GM19455 (cell line): ENCODE measurements around the gene ZNF286A.
"Not testable (repeated sequence)": the region's sequence is repeated elsewhere in the genome, so short reads cannot be mapped to it uniquely, and the experiment has no call there.

Source experiments
- ATAC-seq: cut with Tn5 transposase; IDR thresholded peaks from one replicate; pipeline ENCODE4 v1.9.1; 2021; ENCODE audit not compliant: unreplicated experiment

Gene ZNF286A

DNA sequence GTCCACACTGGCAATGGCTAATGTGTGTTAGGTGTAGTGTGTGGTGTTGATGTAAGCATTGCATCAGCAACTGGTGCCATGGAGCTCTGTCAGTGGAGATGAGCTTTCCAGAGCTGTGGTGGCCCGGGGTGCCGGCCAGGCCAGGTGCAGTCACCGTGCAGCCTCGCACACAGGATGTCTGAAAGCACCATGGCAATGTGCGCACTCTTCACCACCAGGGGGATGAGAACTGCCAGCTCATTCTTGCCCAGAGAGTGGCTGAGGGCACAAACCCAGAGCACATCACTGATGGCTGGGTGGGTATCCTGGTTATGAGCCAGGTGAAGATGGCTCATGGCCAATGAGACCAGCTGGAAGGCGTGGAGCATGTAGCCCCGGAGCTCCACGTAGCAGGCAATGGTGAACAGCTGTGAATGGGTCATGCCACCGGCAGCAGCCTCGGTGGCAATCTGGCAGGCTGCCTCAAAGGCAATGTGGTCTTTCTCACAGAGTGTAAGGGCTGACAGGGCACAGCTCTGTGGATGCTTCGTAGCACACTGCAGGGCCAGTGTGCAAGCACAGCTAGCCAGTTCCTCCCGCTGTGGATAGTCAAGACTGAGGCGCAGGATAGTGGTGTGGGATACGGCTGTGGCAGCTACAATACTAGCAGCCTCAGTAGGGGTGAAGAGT, 69.4 kb downstream of the ZNF286A start:
- ATAC-seq = not testable (repeated sequence)
